GM19324 (cell line): Measurements from ENCODE around the gene MR1.

Source experiments
- ATAC-seq: cut with Tn5 transposase; IDR thresholded peaks from one replicate; pipeline ENCODE4 v1.9.1; 2021; ENCODE audit warnings: mild to moderate bottlenecking, moderate library complexity; ENCODE audit not compliant: unreplicated experiment, low FRiP score

MR1 gene

DNA sequence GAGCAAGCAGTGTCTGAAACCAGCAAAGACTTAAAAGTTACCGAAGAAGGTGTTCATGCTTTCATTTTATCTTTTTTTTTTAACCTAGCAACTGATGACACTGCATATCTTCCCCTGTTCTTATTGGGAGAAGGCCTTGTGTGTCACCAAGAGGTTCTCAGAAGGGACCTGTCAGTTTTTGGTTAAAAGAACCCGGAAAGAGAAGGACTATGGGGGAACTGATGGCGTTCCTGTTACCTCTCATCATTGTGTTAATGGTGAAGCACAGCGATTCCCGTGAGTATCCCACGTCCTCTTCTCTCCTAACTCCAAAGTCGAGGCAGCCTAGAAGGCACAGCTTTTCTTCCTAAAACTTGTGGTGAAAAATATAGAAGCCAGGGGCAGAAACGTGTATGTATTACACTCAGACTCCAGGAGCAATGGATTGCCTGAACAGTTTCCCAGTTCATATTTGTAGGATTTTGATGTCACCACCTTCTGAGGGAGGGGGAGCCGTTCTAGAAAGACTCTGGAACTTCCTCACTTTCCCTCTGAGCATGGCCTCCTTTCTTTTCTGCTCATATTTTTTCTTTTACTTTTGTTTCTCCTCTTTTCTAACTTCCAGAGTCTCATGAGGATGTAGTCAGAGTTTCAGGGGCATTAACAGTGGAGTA, at the start of gene MR1:
TSS of gene MR1 (plus strand) at position 185 of the 653 bp plus-strand sequence. CDS start at position 210, 25 bp downstream.
- peak; percentile 93 for ATAC-seq

DNA sequence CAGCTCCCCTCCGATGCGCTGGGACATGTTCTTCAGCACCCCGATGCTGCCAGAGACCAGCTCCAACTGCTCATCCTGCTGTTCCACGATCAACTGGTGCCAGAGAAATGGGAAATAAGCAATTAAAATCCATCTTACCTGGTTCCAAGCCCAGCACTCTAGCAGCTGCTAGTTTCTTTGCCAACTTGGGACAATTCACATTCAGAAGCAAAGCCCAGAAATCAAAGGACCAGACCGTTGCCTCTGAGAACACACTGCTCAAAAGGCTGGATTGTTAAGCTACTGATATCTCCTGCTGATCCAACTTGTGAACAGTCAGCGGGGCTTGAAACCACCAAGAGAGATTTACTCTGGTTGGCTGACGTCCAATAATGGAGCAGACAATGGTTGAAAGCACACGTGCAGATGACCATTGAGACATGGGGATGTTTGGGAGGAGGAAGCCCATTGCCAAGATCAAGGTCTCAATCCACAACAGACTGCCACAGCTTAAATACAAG, 45.5 kb upstream of the MR1 start:
- no peak for ATAC-seq

DNA sequence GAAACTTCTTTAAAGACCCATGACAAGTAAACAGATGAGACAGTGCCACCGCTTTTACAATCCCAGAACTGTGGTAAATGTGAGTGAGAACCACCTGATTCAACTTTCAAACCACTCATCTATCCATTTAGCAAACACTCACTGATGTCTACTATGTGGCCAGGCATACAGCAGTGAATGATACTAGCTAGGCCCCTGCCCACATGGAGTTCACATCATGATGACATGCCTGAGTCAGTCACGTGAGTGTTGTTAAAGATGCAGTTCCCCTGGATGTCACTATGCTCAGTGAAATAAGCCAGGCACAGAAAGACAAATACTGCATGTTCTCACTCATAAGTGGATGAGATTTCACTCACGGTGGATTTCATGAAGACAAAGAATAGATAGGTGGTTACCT, 39.5 kb upstream of the MR1 start:
- ATAC-seq: no peak

DNA sequence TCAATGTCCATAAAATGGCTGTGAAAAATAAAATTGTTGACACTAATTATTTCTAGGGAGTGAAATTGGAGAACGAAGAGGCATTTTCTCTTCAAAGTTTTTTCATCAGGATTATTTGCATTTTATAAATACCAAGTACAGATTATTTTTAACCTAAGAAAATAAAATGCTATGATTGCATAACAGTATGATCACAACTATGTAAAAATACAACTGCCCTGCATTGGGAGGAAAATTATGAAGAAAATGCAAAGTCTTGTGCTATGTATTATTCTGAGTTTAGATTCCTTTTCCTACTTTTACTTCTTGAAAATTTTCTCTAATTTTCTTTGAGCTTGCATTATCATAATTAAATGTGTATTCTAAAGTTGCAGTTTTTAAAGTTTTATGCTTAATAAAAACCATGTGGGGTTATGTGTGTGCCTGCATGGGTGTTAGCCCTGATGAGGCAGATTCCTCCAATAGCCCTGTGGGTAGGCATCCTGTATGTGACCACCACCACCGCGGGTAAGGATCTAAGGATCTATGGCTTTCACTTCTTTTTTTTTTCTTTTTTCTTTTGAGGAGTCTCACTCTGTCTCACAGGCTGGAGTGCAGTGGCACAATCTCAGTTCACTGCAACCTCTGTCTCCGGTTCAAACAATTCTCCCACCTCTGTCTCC, 35.8 kb upstream of the MR1 start:
- ATAC-seq: no peak

DNA sequence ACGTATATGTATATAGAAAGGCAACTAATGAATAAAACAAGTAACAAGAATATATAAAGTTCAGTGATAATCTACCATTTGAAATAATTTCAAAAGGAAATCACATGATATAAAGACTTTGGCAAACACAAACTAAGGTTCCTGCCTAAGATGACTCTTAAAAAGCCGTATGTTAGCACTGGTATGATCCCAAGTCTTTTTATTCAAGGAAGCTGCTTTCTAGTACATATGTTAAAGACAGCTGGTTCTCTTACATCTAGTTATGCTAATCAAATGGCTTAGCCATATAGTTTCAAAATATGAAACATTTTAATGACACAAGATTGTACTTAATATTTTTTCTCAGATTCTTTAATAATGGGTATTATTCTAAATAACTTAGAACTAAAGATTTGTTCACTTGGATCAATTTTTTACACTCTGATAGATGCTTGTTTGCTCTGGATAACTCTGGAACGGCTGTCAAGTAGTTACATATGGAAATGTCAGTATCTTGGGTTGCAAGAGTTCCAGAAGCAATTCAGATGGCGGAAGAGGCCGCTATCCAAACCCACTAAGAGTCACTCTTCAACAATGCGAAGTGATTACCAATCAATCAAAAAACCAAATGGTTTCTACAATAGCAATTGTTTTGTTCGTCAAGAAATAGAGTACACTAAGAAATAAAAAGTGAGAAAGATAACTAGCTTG, 32.5 kb upstream of the MR1 start:
- ATAC-seq: no peak

DNA sequence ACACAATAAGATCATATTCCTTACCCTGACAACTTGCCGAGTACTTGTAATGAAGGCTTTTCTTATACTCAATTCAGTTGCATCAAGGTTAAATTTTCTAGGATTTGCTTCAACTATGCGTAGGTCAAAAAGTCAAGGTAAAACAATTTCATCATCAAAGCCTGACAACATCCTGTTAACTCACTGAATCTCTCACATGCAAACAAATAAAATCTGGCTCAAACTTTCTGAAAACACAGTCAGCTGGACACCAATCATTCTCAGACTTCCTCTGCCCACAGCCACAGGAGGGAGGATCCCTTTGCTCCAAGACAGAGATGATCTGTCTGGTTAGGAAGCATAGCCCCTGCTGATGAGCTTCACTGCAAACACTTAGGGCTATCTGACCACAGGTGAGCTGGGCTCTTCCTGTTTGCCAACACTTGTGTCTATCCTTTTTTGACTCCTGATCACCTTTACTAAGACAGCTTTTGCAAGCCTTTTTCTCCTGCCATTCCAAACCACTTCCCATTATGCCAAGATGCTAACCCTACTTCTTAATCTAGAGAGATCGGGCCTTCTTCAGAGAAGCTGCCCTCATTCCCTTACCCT, 31.1 kb upstream of the MR1 start:
- no peak for ATAC-seq

DNA sequence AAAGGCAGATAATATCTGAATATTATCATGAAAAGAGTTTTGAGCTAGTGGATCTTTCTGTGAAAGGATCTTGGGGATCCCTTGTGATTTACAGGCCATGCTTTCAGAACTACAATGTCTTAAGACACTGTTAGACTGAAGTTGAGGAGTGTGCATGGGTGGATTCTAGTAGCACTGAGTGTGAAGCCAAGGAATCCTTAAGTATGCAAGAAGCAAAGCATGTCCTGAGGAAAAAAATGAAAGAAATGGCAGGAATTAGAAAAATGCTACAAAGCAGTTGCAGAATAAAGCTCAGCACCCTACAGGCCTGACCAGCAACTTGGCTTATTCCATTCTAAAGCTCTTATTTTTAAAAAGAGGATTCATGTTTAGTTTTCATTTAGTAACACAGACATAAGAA, 23.0 kb upstream of the MR1 start:
- ATAC-seq: no peak

DNA sequence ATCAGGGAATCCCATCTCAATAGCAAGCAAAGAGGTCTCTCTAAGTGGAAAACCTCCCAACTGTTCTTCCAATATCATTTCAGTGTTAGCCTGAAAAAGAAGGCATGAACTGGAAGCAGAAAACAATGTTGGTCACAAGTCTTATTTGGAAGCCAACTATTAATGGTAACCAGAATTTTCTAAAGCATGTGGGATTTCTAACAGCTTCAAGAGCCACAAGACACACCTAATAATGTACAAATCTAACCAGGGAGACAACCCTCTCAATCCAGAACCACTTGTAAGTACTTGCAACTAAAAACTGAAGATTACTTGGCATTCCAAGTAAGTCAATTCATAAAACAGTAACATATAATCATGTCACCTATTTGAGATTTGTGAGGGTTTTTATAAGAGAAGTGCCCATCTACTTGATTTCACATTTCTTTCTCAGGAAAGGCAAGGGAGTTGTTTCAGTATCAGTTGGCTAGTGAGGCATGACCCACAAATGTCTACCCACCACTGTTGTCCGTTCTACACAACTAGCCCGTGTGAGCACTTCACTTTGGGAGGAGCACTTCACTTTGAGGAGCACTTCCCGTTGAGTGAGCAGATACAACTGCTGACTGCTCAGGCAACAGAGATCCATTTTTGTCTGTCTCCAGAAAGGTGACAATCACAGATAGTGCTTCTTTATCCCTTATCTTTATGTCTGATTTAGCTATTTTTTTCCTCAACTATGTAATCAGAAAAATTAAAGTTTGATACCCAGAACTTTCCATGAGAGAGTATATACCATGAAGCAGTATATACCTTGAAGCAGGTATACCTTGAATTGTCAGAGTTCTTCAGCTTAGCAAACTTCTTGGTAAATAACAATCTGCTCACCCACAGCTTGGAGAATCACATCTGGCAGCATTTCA, 22.2 kb upstream of the MR1 start:
- ATAC-seq: no peak

DNA sequence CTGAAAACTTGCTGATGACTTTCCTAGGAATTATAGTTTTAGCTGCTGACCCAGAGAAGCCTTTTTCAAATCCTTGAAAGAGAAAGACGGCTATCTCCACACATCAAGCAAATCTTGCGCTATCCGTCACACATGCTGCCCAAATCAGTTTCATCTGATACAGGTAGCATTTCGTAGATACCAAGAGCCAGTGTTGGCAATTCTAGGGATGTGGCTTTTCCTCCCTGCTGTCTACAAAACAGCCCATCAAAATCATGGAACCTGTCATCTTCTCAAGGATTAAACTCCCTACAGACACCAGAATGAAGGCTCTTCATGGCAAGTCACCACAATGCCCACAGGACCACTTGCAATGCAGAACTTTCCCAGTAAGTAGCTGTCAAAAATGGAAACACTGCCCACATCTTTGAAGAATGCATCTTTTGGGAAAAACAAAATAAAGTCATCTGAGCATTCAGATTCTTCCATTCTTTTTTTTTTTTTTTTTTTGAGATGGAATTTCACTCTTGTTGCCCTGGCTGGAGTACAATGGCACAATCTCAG, 21.5 kb upstream of the MR1 start:
- ATAC-seq: no peak

DNA sequence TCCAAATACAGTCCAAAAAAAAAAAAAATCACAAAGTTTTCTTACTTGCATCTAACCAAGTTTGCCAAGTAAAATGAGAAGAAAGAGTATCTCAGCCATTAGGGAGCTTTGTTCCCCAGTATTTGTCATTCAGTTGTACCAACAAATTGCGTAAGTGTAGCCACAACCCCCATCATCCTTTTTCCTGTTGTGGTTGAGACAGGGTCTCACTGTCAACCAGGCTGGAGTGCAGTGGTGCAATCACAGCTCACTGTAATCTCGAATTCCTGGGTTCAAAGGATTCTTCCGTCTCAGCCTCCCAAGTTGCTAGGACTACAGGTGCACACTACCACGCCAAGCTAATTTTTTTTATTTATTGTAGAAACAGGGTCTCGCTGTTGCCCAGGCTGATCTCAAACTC, 20.6 kb upstream of the MR1 start:
- ATAC-seq: no peak

DNA sequence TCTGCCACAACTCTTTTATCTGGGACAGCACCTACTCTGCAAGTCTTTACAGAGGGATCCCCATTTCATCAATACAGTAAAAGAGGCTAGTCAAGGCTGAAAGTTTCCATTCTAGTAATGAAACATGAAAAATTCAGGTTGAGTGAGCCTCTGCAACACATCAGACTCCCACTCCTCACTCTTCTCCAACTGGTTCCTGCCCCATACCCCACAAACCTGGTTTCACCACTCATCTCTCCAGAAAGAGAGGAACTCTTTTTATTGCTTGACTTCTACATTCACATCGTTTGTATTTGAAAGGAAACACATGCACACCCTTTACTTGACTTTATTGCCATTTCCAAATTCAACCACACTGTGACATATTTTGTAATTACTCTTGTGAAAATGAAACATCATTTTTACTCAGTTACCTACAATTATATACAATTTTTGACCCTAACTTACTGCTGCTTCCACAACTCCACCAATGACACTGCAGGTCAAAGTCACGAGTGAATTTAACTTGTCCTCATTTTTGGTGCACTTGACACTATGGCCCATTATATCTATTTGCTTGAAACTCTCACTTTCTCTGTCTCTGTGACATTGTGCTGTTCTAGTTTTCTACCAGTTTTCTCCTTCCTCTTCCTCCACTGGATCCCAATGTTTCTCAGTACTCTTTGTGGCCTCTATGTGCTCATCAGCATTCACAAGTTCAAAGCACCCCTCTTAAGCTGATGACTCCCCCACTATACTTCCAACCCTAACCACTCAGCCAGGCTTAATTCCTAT, 19.1 kb upstream of the MR1 start:
- no peak for ATAC-seq

DNA sequence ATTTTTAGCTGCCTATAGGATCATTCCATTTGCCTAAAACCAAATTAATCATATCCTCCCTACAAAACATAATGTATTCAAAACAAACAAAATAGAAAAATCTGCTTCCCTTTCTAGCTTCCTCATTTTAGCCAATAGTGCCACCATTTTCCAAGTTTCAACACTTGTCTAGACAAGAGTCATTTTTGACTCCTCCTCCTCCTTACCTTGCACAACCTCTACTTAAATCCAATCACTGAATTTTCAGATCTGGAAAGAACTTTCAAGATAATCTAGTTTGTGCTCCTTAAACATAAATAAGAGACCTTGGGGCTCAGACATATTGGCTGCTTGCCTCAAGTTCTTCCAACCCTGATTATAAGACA, 18.6 kb upstream of the MR1 start:
- ATAC-seq: no peak

DNA sequence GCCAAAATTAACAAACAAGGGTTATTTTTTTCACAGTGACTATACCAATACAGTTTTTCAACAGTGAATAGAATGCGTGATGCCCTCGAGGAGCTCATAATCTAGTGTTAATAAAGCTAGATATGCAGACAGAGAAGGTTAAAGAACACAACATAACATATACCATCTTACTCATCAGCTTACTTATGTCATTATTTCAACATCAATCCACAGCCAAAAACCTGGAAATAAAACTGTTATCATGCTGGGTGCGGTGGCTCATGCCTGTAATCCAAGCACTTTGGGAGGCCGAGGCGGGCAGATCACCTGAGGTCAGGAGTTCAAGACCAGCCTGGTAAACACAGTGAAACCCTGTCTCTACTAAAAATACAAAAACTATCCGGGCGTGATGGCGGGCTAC, 17.2 kb upstream of the MR1 start:
- ATAC-seq: no peak

DNA sequence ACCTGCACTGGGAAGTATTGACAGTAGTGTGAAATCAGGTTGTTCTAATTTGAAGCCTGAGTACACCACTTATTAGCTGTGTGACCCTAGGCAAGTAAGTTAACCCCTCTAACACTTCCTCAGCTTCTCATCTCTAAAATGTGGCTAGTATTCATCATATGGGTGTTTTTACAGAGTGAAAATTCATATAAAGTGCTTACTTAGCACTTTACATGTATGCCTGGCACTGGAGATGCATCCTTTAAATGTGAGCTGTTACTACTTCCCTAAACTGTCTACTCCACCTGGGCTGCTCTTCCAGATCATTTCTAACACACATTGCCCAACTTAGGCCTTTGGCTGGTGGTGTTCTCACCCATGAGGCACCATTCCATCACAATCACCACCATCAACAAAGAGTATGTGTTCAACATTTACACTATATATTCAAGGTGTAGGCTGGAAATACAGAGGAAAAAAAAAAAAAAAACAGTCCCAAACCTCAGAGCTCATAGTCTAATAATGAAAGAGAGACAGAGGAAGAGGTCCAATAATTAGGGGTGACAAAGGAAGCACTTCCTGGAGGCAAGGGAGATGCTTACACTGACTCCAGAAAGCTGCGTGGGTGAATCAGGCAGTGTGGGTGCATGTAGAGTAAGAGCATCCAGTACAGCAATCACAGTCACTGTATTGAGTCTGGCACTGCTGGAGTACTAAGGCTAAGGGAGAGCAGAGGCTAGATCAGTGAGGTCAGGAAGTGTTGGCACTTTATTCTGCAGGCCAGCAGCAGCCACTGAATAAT, 14.7 kb upstream of the MR1 start:
- ATAC-seq: no peak

DNA sequence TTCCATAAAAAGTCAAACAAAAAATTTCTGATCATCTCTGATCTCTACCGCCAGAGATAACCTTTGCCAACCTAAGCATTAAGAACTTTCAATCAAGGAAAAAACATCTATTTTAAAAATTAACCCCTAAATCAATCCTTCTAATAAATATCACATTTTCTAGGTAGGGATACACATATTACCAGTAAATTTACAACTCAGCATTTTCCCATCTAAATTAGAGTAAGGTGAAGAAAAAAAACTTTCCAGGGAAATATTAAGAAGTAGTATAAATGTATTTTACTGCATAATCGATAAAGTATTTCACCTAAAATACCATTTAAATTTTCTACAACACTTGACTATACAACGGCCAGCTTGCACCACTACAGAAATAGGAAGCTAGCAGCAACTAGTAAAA, 12.6 kb upstream of the MR1 start:
- ATAC-seq: no peak

DNA sequence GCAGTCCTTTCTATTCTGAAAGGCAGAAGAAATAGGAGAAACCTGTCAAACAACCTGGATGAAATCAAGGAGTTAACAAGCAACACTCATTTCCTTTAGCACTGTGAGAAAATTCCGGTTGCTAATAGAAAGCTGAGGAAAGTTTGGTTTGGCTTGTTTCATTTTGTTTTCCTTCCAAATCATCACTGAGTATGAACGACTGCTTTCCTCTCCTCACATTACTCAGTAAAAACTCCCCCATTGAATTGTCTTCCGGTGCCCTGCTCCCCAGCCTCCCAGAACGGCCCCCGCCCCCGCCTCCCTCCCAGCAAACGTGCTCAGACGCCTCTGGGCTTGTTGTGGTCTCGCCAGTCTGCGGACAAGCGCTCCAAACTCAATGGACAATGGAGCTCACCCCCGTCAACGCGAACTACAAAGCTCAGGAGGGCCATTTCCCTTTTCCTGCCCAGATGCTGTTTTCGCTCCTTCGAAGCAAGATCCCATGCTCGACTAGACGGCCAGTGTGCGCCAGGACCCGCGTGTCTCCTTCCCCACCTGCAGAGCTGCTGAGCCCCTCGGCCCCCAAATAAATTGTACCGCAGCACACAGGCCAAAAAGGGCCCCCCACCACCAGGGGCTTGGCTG, 11.9 kb upstream of the MR1 start:
- peak; percentile 15 for ATAC-seq

DNA sequence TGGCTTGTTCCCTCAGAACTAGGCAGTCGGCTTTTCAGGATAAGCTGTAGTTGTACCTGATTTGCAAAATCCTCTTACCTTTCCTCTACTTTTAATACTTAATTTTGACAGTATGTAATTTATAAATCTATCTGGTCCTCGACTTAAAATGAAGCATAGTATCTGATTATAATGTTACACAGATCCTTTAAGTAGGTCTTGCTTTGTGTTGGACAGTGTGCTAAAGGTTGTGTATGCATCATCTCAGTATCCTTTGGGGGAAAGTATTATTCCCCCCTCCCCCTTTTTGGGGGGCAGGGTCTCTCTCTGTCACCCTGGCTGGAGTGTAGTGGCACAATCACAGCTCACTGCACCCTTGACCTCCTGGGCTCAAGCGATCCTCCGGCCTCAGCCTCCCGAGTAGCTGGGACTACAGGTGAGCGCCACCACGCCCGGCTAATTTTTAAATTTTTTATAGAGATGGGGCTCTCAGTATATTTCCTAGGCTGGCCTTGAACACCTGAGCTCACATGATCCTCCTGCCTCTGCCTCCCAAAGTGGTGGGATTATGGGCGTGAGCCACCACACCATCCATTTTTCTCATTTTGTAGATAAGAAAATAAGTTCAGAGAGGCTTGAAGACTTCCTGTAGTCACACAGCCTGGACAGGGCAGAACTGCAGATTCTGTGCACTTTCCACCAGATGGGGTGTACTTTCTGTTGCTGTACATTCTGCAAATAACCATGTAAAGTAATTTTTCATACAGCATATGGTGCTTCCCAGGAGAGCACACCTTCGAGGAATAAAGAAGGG, 10.3 kb upstream of the MR1 start:
- no peak for ATAC-seq
